ENCODE data around the gene ADAM12.

The ADAM12 gene

GRCh38 chr10:126286256-126286780 lies 102.0 kb downstream of the ADAM12 start:
- Histone ChIP-seq H4K20me1 (ENCODE audit: control insufficient read depth, insufficient read depth, low read depth, low read length) (no peaks in the 10 kb centered on the region), H3F3A (ENCODE audit: control insufficient read depth, insufficient read depth) (no peaks in the 10 kb centered on the region), H3K4me3 (ENCODE audit: low read length) (no peak overlapping the region), H3K9me2 (replicated peaks; ENCODE audit: control insufficient read depth, low read length) (no peaks in the 10 kb centered on the region), H3K4me1 (ENCODE audit: control insufficient read depth, low read length) (no peaks in the 10 kb centered on the region), H3K36me3 (ENCODE audit: control insufficient read depth, low read length) (no peaks in the 10 kb centered on the region), H3K4me2 (ENCODE audit: low read length) (no peak overlapping the region), H3K9me3 (ENCODE audit: control insufficient read depth, insufficient read depth, low read length) (no peaks in the 10 kb centered on the region), H3K79me2 (ENCODE audit: control insufficient read depth, low read length) (no peaks in the 10 kb centered on the region), H3K27me3 (ENCODE audit: control insufficient read depth, low read length) (no peaks in the 10 kb centered on the region), H3K27ac (ENCODE audit: low read depth, low read length) (no peak overlapping the region)
- no peak for TF ChIP-seq CTCF (IDR thresholded peaks at IDR 0.05; ENCODE audit: low read depth, low read length, poor library complexity, severe bottlenecking)
- TF ChIP-seq EZH2phosphoT487 (IDR thresholded peaks at IDR 0.05; ENCODE audit: borderline replicate concordance, low read length) = no peak

DNA sequence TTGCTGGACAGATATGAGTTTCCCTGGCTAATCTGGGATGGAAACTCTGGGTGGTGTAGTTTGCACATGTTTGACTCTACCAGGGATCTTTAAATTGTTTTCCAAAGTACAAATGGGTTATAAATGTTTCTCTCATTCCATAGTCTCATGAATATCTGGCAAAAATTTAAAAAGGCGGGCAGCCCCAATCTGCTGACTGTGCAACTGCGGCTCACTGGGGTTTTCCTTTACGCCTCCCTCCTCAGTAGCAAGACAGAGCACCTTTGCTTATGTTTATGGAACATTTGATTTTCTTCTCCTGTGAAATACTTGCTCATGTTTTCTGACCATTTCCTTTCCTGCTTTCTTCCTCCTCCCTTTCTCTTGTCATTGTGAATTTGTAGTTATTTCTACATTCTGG lies 105.0 kb downstream of the ADAM12 start:
- H3K4me1 ChIP-seq (ENCODE audit: control insufficient read depth, low read length) = no peaks in the 10 kb centered on the region
- no peak for TF ChIP-seq EZH2phosphoT487 (IDR thresholded peaks at IDR 0.05; ENCODE audit: borderline replicate concordance, low read length)
- TF ChIP-seq CTCF (IDR thresholded peaks at IDR 0.05; ENCODE audit: low read depth, low read length, poor library complexity, severe bottlenecking) = no peak
- no peaks in the 10 kb centered on the region for H3K9me2 ChIP-seq (replicated peaks; ENCODE audit: control insufficient read depth, low read length)

DNA sequence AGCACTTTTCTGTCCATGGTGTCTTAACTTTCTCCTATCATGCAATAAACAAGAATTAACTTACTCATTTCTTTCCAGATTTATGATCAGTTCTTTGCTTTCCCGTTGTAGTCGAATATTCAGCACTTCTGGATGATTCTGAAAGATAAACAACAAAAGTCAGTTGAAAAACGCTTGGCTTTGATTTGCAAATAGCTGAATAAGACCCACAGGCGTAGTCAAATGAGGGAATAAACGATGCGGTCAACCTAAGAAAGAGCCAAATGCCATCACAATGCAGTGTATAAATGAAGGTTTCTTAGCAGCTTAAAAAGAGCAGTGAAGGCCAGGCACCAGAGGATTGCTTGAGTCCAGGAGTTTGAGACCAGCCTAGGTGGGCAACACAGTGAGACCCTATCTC lies 109.4 kb downstream of the ADAM12 start:
- TF ChIP-seq CTCF (IDR thresholded peaks at IDR 0.05; ENCODE audit: low read depth, low read length, poor library complexity, severe bottlenecking) = no peak
- TF ChIP-seq EZH2phosphoT487 (IDR thresholded peaks at IDR 0.05; ENCODE audit: borderline replicate concordance, low read length) = no peak
- no peaks in the 10 kb centered on the region for H3K9me2 ChIP-seq (replicated peaks; ENCODE audit: control insufficient read depth, low read length)
- H3K4me1 ChIP-seq (ENCODE audit: control insufficient read depth, low read length) = no peaks in the 10 kb centered on the region
- no peak overlapping the region for H3K4me3 ChIP-seq (ENCODE audit: low read length)
- no peaks in the 10 kb centered on the region for H3K9me3 ChIP-seq (ENCODE audit: control insufficient read depth, insufficient read depth, low read length)
- H3K79me2 ChIP-seq (ENCODE audit: control insufficient read depth, low read length) = no peaks in the 10 kb centered on the region
- H3K27me3 ChIP-seq (ENCODE audit: control insufficient read depth, low read length) = no peaks in the 10 kb centered on the region
- no peaks in the 10 kb centered on the region for H4K20me1 ChIP-seq (ENCODE audit: control insufficient read depth, insufficient read depth, low read depth, low read length)
- no peaks in the 10 kb centered on the region for H3F3A ChIP-seq (ENCODE audit: control insufficient read depth, insufficient read depth)
- H3K36me3 ChIP-seq (ENCODE audit: control insufficient read depth, low read length) = no peaks in the 10 kb centered on the region
- H3K27ac ChIP-seq (ENCODE audit: low read depth, low read length) = no peak overlapping the region
- no peak overlapping the region for H3K4me2 ChIP-seq (ENCODE audit: low read length)

More for the DNA sequence above, 105.0 kb downstream of the ADAM12 start:
- no peak overlapping the region for H3K4me3 ChIP-seq (ENCODE audit: low read length)
- H3F3A ChIP-seq (ENCODE audit: control insufficient read depth, insufficient read depth) = no peaks in the 10 kb centered on the region
- H3K27me3 ChIP-seq (ENCODE audit: control insufficient read depth, low read length) = no peaks in the 10 kb centered on the region
- H3K27ac ChIP-seq (ENCODE audit: low read depth, low read length) = no peak overlapping the region
- H3K9me3 ChIP-seq (ENCODE audit: control insufficient read depth, insufficient read depth, low read length) = no peaks in the 10 kb centered on the region
- H3K4me2 ChIP-seq (ENCODE audit: low read length) = no peak overlapping the region
- no peaks in the 10 kb centered on the region for H3K36me3 ChIP-seq (ENCODE audit: control insufficient read depth, low read length)
- no peaks in the 10 kb centered on the region for H4K20me1 ChIP-seq (ENCODE audit: control insufficient read depth, insufficient read depth, low read depth, low read length)
- no peaks in the 10 kb centered on the region for H3K79me2 ChIP-seq (ENCODE audit: control insufficient read depth, low read length)

Data from DOHH2 (cell line).